Activated CD8-positive, alpha-beta memory T cell treated with anti-CD3 and anti-CD28 coated beads, Interleukin-2, amount 50 U/mL, for 1 hour (primary cell): ENCODE data around the gene SPTBN4.
A peak's percentile ranks its signal among the peaks of the same experiment; 100 is the strongest.

Experiments used
- DNase-seq: peaks from one replicate; pipeline ENCODE4 v3.0.0-alpha.2; 2020; ENCODE audit errors: extremely low read depth

SPTBN4 gene

DNA sequence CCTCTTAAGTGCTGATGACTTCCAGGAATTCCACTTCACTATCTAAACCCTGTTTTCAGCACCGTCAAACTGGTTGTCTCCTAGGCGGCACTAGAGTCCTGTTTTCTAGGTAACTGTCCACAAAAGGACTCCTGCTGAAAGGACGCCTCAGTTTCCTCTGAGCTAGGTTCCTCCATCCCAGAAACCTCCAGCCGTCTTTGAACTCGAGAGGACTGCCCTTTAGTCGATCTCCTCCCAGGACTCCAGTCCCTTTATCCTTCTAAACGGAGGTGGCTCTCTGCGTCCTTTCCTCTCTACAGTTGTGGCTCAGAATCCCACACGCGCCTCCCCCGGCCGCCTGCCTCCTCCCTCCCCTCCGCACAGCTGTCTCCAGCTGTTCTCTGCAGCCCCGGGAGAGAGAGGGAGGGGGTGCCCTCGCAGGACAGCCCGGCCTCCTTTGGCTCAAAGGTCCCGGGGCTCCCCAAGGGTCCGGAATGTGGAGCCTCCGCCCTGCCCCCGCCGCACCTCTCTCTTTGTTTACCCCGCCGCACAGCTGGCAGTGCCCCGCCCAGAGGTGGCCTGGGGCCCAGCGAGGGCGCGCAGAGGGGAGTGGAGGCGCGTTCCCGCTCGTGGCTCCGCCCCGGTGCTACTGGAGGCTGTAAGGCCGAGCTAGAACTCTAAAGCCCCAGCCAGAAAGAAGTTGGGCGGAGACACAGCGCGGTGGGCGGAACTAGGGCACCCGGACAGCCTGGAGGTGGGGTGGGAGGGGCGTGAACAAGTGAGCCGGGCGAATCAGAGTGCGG, 136.8 kb downstream of the SPTBN4 start:
- peak; percentile 85 for DNase-seq

DNA sequence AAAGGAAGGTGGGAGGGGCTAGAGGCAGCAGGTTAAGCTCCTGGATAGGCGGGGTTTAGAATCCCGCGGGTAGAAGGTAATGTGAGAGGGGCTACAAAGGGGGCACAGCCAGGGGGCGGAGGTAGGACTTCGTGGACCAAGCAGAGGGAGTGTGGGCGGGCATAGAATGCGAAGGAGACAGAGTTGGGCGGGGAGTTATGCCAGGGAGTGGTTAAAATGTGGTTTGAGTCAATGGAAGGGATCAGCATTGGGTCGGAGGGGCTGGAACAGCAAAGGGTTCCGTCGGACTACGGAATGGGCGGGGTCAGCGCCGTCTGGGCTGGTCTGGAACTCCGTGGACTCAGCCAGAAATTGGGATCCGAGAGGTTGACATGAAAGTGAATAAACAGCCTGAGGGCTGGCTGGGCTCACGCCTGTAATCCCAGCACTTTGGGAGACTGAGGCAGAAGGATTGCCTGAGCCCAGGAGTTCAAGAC, 137.4 kb downstream of the SPTBN4 start:
- no peak for DNase-seq

DNA sequence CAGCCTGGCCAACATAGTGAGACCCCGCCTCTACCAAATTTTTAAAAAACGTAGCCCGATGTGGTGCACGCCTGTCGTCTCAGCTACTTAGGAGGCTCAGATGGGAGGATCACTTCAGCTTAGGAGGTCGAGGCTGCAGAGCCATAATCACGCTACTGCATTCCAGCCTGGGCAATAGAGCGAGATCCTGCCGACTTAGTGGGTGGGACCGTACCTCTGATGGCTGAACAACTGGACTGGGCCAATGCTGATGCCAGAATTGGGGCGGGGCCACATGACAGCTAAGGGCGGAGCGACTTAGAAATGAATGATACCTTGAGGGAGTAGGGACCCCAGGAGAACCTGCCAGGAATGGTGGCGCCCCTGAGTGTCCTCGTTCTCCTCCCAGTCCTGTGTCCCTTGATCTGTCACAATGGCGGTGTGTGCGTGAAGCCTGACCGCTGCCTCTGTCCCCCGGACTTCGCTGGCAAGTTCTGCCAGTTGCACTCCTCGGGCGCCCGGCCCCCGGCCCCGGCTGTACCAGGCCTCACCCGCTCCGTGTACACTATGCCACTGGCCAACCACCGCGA, 137.9 kb downstream of the SPTBN4 start:
- no peak for DNase-seq

DNA sequence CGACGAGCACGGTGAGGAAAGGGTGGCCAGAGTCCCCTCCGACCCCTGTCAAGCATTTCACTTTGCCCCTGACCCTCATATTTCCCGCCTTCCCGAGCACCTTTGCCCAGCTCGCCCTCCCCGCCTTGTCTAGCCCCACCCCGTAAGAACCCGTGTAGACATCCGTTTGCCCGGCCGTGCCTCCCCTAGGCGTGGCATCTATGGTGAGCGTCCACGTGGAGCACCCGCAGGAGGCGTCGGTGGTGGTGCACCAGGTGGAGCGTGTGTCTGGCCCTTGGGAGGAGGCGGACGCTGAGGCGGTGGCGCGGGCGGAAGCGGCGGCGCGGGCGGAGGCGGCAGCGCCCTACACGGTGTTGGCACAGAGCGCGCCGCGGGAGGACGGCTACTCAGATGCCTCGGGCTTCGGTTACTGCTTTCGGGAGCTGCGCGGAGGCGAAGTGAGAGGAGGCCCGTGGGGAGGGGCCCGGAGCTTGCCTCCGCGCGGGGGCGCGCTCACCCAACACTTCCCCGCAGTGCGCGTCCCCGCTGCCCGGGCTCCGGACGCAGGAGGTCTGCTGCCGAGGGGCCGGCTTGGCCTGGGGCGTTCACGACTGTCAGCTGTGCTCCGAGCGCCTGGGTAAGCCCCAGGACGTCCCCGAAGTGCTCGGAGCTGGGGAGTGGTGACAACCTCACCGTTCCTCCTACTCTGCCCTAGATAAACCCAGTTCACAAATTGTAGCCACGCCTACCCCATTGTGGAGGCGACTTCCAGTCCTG, 138.6 kb downstream of the SPTBN4 start:
- DNase-seq: no peak

DNA sequence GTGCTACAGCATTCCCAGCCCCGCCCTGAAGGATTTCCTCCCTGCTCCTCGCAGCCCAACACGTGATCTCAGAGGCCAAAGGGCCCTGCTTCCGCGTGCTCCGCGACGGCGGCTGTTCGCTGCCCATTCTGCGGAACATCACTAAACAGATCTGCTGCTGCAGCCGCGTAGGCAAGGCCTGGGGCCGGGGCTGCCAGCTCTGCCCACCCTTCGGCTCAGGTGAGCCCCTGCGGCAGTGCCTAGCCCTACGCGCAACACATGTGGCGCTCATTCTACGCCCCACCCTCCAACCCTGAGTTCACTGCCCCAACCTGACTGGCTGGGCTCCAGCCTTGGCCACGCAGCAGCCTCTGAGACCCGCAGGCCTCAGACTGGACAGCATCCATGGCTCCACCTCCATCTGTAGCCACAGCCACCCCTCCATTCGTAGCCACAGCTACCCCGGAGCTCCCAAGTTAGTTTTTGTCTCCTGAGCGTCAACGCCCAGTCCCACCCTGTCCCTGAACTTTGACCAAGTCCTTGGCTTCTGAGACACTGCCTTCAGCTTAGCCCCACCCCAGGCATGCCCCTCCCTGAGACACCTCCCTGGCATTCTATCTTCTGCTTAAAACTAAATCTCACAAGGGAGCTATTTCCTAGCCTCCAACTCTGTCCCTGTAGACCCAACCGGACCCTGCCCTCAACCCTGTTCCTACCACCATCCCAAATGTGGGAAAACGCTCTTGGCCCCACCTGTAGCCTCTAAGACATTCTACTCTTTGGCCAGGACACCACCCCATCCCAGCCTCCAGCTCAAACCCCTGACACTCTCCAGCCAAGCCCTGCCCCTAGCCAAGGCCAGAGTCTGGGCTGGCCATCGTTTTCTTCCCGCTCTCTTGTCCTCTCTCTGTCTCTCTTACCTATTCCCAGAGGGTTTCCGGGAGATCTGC, 140.8 kb downstream of the SPTBN4 start:
- DNase-seq: no peak

DNA sequence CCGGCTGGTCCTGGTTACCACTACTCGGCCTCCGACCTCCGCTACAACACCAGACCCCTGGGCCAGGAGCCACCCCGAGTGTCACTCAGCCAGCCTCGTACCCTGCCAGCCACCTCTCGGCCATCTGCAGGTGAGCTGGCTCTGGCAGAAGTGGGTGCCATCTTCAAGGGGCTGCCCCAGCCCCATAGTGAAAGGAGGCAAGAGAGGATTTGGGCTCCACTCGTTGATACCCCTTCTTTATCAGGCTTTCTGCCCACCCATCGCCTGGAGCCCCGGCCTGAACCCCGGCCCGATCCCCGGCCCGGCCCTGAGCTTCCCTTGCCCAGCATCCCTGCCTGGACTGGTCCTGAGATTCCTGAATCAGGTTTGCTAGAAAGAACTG, 141.4 kb downstream of the SPTBN4 start:
- DNase-seq: no peak

DNA sequence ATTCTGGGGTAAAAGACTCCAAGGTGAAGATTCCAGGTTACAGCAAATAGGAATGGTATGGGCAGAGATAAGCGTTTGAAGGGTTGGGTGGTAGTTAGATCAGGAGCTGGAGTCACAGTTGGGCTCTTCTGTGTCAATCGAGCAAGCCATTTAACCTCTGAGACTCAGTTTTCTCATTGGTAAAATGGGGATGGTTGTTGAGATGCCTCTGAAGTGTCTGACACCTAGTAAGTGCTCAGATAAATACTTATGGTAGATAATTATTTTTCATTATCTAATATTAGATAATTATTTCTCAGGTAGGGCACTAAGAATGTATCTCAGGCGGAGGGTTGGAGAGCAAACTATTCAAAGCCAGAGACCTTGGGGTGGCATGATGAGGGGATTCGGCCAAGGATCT, 142.2 kb downstream of the SPTBN4 start:
- DNase-seq: no peak

DNA sequence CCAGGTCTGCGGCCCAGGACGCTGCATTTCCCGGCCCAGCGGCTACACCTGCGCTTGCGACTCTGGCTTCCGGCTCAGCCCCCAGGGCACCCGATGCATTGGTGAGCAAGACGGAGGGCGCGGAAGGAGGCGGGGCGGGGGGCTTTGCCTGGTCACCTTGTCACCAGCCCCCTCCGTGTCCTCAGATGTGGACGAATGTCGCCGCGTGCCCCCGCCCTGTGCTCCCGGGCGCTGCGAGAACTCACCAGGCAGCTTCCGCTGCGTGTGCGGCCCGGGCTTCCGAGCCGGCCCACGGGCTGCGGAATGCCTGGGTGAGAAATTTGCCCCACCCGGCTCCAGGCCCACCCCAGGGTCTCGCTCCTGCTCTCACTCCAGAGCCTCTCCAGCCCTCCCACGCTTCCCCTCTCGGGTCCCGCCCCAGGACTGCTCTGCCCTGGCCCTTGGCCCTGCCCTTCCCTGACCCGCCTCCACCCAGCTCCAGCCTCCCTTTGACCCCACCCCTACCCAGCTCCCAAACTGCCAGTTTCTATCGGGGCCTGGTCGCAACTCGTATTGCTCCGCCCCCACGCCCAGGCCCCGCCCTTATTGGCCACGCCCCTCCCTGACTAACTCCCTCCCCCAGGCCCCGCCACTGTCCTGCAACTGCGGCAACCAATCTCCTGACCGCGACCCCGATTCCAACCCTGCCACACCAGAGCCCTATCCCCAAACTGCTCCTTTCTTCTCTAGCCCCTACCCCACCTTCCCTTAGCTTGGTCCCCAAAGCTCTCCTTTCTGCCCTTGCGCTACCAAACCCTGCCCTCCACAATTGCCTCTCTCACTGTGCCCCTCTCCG, 143.0 kb downstream of the SPTBN4 start:
- DNase-seq: peak; percentile 55

DNA sequence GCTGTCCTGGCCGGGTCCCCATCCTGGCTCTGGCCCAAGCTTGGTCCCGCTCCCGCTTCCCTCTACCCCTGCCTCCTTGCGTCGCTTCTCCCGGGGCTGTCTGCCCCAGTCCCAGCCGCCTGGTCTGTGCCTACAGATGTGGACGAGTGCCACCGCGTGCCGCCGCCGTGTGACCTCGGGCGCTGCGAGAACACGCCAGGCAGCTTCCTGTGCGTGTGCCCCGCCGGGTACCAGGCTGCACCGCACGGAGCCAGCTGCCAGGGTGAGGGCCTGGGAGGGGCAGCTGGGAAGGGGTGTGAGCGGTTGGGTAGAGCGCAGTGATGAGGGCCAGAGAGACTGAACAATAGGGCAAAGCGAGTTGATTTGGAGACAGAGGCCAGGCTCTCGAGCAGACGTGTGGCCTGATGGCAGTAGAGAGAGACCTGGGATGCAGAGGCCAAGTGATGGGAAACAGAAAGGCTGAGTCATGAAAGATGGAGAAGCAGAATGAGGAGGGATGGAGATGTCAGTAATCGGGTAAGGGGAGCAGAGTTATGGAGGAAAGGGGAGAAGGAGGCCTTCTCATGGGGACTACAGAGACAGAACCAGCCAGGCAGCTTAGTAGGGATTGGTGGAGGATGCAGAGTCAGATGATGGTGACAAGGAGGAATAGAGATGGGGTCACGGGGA, 143.7 kb downstream of the SPTBN4 start:
- DNase-seq: no peak

DNA sequence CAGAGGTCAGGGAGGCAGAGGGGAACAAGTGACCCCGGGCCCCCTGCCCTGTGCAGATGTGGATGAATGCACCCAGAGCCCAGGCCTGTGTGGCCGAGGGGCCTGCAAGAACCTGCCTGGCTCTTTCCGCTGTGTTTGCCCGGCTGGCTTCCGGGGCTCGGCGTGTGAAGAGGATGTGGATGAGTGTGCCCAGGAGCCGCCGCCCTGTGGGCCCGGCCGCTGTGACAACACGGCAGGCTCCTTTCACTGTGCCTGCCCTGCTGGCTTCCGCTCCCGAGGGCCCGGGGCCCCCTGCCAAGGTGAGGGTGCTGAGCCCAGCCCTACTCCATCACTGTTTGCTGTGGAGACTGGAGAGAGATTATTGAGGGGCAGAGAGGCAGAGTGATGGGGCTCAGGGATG, 144.3 kb downstream of the SPTBN4 start:
- DNase-seq: no peak

DNA sequence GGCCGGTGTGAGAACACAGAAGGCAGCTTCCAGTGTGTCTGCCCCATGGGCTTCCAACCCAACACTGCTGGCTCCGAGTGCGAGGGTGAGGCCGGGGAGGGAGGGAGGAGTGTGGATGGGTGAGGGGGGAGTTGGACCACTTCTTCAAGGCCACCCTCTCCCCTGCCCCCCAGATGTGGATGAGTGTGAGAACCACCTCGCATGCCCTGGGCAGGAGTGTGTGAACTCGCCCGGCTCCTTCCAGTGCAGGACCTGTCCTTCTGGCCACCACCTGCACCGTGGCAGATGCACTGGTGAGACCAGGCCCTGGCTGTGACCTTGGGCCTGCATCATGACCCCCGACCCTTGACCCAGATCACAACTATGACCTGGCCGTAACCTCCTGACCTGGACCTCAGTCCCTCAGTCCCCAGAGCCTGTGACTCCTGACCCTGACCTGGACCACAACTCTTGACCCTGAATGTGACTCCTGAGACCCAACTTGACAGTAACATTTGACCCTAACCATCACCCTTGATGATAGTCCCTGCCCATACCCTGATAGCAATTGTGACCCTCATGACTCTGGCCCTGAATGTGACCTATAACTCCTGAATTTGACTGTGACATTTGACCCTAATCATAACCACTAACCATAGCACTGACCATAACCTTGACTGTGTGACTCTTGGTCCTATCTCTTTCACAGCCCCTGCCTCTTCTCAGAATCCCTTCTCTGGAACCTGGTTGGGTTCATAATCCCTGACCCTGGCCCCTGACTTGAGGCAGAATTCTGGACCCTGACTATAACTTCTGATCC, 145.3 kb downstream of the SPTBN4 start:
- no peak for DNase-seq

DNA sequence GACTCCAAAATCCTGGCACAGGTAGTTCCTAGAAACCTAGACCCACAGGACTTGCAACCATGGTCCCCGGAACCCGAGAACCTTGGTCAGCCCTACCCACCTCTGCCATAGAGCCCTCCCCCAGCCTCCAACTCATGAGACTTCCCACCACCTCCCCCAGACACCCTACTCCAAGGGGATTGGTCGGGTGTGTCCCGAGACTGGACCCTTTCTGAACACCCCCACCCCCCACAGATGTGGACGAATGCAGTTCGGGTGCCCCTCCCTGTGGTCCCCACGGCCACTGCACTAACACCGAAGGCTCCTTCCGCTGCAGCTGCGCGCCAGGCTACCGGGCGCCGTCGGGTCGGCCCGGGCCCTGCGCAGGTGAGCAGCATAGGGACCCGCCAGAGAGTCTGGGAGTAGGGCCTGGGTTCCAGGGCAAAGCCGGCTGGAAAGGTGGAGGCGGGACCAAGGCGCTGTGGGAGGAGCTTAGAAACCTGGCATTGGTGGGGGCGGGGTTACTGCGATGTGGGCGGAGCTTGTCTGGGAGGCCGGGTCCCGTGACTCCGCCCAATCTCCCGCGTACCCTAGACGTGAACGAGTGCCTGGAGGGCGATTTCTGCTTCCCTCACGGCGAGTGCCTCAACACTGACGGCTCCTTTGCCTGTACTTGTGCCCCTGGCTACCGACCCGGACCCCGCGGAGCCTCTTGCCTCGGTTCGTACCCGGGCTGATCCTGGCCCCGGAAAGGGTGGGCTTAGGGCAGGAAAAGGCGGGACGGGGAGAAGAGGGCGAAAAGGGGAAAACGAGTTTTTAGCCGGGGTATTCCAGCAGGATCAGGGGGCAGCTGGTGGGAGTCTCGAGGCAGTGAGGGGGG, 146.3 kb downstream of the SPTBN4 start:
- no peak for DNase-seq

DNA sequence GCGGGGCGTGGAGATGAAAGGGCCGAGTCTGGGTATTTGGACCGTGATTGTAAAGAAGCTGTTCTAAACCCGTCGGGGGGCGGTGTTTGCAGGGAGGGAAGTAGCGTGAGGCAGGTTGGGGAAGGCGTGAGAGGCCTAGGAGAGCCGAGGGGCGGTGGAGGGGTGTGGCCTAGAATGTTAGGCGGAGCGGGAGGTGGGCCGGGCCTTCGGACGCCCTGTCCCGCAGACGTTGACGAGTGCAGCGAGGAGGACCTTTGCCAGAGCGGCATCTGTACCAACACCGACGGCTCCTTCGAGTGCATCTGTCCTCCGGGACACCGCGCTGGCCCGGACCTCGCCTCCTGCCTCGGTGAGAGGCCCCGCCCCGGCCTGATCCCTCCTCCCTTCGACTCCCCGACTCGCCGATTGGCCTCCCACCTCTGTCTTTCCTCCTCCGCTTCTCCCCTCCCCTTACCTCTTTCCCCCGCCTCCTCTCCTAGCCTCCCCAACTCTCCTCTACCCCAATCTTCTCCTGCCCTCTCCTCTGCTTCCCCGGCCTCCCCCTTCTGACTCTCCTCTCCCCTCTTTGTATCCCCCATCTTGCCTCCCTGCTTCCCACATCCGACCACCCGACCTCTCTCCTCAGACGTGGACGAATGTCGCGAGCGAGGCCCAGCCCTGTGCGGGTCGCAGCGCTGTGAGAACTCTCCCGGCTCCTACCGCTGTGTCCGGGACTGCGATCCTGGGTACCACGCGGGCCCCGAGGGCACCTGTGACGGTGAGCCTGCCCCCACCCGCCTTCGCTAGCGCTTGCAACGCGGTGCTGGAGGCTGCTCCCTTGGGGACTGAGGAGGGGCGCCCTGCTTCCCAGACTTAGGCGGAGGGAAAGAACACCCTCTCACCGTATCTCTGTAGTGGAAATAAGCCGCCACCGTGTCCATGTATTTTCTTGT, 147.2 kb downstream of the SPTBN4 start:
- peak; percentile 71 for DNase-seq

DNA sequence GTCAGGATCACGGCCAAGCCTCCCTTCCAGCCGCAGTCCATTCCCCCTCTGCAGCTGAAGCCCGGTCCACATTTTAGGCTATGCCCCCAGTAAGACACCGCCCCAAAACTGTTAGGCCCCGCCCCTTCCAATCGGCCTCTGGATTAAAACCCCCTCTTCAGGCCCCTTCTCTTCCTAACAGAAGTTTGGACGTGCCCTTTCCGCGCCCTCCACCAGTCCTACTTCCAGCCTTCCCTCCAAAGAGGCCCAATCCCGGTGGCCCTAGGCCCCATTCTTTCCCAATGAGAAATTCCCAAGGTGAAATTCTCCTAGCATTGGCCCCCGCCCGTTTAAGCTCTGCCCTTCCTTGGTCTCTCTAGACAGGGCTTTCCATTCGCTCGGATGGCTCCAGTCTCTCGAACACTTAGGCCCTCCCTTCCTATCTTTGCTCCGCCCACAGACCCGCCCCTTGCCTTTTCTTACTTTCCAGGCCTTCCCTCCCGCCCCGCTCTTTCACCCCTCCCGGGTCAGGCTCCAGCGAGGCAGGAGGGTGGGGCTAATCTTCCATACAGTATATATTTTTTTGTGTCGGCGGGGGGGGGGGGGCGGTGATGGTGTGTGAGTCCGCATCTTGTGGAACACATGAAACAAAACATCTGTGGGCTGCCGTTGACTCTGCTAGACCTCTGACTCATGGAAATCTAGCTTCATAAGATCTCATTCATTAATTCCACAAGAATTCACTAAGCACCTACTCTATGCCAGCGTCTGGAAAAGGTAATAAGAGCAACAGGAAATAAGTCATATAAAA, 148.0 kb downstream of the SPTBN4 start:
- DNase-seq: peak; percentile 68

DNA sequence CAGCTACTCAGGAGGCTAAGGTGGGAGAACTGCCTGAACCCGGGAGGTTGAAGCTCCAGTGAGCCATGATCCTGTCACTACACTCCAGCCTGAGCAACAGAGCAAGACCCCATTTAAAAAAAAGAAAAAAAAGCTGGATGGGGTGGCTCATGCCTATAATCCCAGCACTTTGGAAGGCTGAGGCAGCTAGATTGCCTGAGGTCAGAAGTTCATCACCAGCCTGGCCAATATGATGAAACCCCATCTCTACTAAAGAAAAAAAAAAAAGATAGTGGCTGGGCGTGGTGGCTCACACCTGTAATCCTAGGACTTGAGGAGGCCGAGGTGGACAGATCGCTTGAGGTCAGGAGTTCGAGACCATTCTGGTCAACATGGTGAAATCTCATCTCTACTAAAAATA, 149.4 kb downstream of the SPTBN4 start:
- no peak for DNase-seq

DNA sequence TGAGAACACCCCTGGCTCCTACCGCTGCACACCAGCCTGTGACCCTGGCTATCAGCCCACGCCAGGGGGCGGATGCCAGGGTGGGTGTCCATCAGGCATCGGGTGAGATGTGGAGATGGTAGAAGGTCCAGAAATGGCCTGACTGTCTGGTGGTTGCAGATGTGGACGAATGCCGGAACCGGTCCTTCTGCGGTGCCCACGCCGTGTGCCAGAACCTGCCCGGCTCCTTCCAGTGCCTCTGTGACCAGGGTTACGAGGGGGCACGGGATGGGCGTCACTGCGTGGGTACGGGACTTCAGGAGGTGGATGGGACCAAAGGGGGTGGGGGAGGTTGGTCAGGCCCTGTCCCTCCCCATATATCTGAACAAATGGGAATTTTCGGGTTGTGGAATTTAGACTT, 150.1 kb downstream of the SPTBN4 start:
- no peak for DNase-seq

DNA sequence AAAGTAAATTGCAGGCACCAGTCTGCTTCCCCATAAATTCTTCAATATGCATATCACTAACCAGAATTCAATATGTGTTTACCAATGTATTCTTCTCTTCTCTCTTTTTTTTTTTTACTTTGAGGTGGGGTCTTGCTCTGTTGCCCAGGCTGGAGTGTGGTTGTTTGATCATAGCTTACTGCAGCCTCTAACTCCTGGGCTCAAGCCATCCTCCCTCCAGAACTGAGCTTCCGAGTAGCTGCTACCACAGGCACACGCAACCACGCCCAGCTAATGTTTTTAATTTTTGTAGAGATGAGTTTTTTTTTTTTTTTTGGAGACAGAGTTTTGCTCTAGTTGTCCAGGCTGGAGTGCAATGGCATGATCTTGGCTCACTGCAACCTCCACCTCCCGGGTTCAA, 151.2 kb downstream of the SPTBN4 start:
- DNase-seq: no peak
